Ovary (tissue), 9 donors: ENCODE results near the gene MEF2C. TPM values are rescaled to one million over a fixed set of nuclear protein-coding genes. Genes with fewer than 3 reads are reported as not detected.
A peak's percentile ranks its signal among the peaks of the same experiment; 100 is the strongest.

Source experiments
- DNase-seq, 5 donors: peaks; one replicate each; pipeline ENCODE4 v3.0.0-alpha.2; 2019 to 2020
- H3K27ac ChIP-seq, 2 donors: fragments of 200-600 bp; one replicate each; pipeline versions ENCODE4 v1.5.1 to v1.8.0; 2019 to 2022
- H3K27me3 ChIP-seq: fragments of 200-600 bp; one replicate; pipeline ENCODE4 v1.8.0; 2022
- H3K36me3 ChIP-seq: fragments of 200-600 bp; sonication (generic); one replicate; pipeline ENCODE4 v1.5.1; 2019
- H3K4me1 ChIP-seq: one replicate; pipeline ENCODE4 v1.8.1; 2013; ENCODE audit warnings: mild to moderate bottlenecking, moderate library complexity; ENCODE audit not compliant: insufficient read depth
- H3K4me3 ChIP-seq: fragments of 200-600 bp; sonication (generic); one replicate; pipeline ENCODE4 v1.5.1; 2017
- H3K9me3 ChIP-seq, 2 donors: fragments of 200-600 bp in 1 of 2; sonication (generic) in 1 of 2; one replicate each; pipeline versions ENCODE4 v1.5.1 to v1.8.1; 2013 to 2019; ENCODE audit warnings: mild to moderate bottlenecking in 1 of 2, moderate library complexity in 1 of 2
- CTCF ChIP-seq, 3 donors: fragments of 450-650 bp in 2 of 3; fragments of 200-600 bp in 1 of 3; IDR thresholded peaks; one replicate each; pipeline versions ENCODE4 v1.5.1 to v1.8.0; 2016 to 2022; ENCODE audit warnings: antibody characterized with exemption in 3 of 3, mild to moderate bottlenecking in 1 of 3
- EP300 ChIP-seq: sonication (generic); formaldehyde crosslinking; IDR thresholded peaks from one replicate; pipeline ENCODE4 v1.6.1; 2017; ENCODE audit warnings: antibody characterized with exemption
- POLR2A ChIP-seq: fragments of 450-650 bp; IDR thresholded peaks from one replicate; pipeline ENCODE4 v1.6.1; 2017; ENCODE audit warnings: antibody characterized with exemption, mild to moderate bottlenecking, moderate library complexity
- WGBS, 3 donors: extraction: QIAGEN DNeasy Blood & Tissue Kit in 1 of 3; methylation state at CpG; one replicate each; pipeline versions ENCODE4 v1.1.5 to v1.1.7; 2013 to 2017; 5-methylcytosine and 5-hydroxymethylcytosine counted together
- intact Hi-C, 4 donors: fragments of 100-400 bp; cut with DNase I; formaldehyde crosslinking; loops; one replicate each; pipeline versions ENCODE4 v1.11.0 to v1.15.1; 2022 to 2023
- polyA plus RNA-seq, 2 donors: library from polyadenylated mRNA; stranded (reverse); fragments of 200-250 nt in 1 of 2; fragments of 350-450 nt in 1 of 2; fragmentation: Illumina TruSeq in 1 of 2; extraction: RNeasy Lipid Tissue Mini Kit (QIAGEN cat#74804) in 1 of 2; gene quantifications; one replicate each; pipeline ENCODE4 v1.2.3, GENCODE V29; 2013 to 2014
- total RNA-seq, 7 donors: library from RNA; depleted of rRNA in 2 of 7; stranded (reverse); fragments of >200 nt in 2 of 7; fragmentation: NEBNext Ultra II Directional in 3 of 7; extraction: Animal tissue kit (Norgen Biotek cat#: 25700) in 3 of 7; gene quantifications; one replicate each; pipeline versions ENCODE4 v1.1.0 to v1.2.4, GENCODE V29; 2016 to 2023
- donor health status: DM: no; HTN: no; CAD: no; lungs with moderate emphysema.
- donor health status: DM: no; HTN: no; CAD: no.
- donor health status: Bipolar disorder and iron deficiency.
- donor health status: DM: yes; HTN: yes; CAD: no.
- donor health status: DM: no; HTN: no; CAD: no.
- donor health status: DM: yes; HTN: yes; CAD: no.

The MEF2C gene
- total and polyA plus RNA-seq, 9 donors = 27.2 to 91.4 (median 73.8) TPM

- Histone ChIP-seq H3K27ac (peak overlapping the region; percentile 82 to 87), H3K4me1 (peaks cover 3% of the 10 kb centered on the region), H3K4me3 (peak overlapping the region; percentile 48), H3K9me3 (no peaks in the 10 kb centered on the region), H3K27me3 (no peaks in the 10 kb centered on the region), H3K36me3 (no peaks in the 10 kb centered on the region)
- WGBS, 3 donors = 20 to 26% (median 24%) methylated on average over 2 of the region's 2 CpGs
- intact Hi-C loops = loop anchor here in 3 of 4 donors (5.0 to 10.0 kb wide), 3 partner anchors 50 to 150 kb away; no protein-coding TSS in a partner anchor
- TF ChIP-seq CTCF (IDR thresholded peaks at IDR 0.05) (no peak), POLR2A (no peak), EP300 (no peak)
- no peak for DNase-seq
Observed at GRCh38 chr5:88884608-88884877, 1.6 kb upstream of the MEF2C start.

DNA sequence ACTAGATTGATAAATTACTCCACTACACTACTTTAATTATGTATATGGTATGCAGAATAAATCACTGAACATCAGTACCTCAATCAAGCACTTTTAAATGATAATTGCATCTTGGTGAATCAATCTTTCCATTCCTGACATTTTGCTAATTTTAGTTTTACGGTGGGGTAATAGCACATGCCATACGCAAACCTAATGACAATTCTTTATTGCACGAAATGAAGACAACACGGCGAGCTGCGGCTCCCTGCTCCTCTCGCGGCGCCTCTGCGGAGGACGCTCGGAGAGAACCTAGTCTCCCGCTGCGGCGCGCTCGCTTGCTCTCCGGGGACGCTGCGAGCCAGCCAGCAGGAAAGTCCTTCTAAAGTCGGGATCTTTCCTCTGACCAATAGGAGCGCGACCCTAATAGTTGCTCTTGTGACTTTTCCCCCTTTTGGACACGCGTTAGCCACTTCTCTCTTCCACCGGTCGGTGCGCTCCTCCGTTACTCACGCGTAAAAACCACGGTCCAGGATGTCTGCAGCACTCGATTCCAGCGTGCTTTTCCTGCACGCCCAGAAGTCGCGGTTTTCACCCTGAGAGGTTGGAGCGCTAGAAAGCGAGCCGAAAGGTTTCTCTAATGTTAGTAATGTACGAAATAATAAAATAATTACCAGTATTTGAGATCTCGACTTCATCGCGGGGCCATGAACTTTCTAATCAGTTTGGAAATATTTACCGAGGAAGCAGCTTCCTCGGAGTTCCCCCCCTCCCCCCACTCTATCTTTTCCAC lies 1.0 kb upstream of the MEF2C start:
- Histone ChIP-seq H3K27ac (peak overlapping the region; percentile 82 to 87), H3K4me3 (peak overlapping the region; percentile 48), H3K9me3 (no peaks in the 10 kb centered on the region), H3K4me1 (peaks cover 3% of the 10 kb centered on the region), H3K36me3 (no peaks in the 10 kb centered on the region), H3K27me3 (no peaks in the 10 kb centered on the region)
- WGBS, 3 donors = 0 to 1% (median 0%) methylated on average over 46 of the region's 46 CpGs
- intact Hi-C loops = loop anchor here (2.0 to 10.0 kb wide), 4 partner anchors 47 to 149 kb away; no protein-coding TSS in a partner anchor
- TF ChIP-seq EP300 (no peak), POLR2A (peak; percentile 61), CTCF (IDR thresholded peaks at IDR 0.05) (no peak)
- DNase-seq = peak; percentile 70 to 79 (median 74)

- Histone ChIP-seq H3K27me3 (no peaks in the 10 kb centered on the region), H3K4me1 (peaks cover 2% of the 10 kb centered on the region), H3K9me3 (no peaks in the 10 kb centered on the region), H3K36me3 (no peaks in the 10 kb centered on the region), H3K4me3 (peak overlapping the region; percentile 48), H3K27ac (peak overlapping the region; percentile 82 to 87)
- no peak for DNase-seq
- 0 to 2% (median 1%) methylated on average over 15 of the region's 15 CpGs for WGBS, 3 donors
- intact Hi-C loops = loop anchor here (2.0 to 10.0 kb wide), 4 partner anchors 46 to 148 kb away; no protein-coding TSS in a partner anchor
- TF ChIP-seq EP300 = no peak
- TF ChIP-seq CTCF (IDR thresholded peaks at IDR 0.05) = no peak
- TF ChIP-seq POLR2A = no peak
Observed at GRCh38 chr5:88882276-88883038, 527 bp downstream of the MEF2C start.

- peak overlapping the region in 1 of 2 donors; percentile 82 for H3K27ac ChIP-seq
- DNase-seq = no peak
- H3K4me3 ChIP-seq = peak overlapping the region; percentile 48
- H3K36me3 ChIP-seq = no peaks in the 10 kb centered on the region
- intact Hi-C loops = loop anchor here in 3 of 4 donors (5.0 to 10.0 kb wide), 3 partner anchors 47 to 147 kb away; no protein-coding TSS in a partner anchor
- WGBS, 3 donors = 7 to 18% (median 10%) methylated on average over 5 of the region's 5 CpGs
- H3K27me3 ChIP-seq = no peaks in the 10 kb centered on the region
- H3K9me3 ChIP-seq = no peaks in the 10 kb centered on the region
- TF ChIP-seq EP300 = no peak
- peaks cover 2% of the 10 kb centered on the region for H3K4me1 ChIP-seq
Observed at GRCh38 chr5:88881571-88881971, 1.4 kb downstream of the MEF2C start.
